ENCODE results near the gene TEX26.

Gene TEX26

DNA sequence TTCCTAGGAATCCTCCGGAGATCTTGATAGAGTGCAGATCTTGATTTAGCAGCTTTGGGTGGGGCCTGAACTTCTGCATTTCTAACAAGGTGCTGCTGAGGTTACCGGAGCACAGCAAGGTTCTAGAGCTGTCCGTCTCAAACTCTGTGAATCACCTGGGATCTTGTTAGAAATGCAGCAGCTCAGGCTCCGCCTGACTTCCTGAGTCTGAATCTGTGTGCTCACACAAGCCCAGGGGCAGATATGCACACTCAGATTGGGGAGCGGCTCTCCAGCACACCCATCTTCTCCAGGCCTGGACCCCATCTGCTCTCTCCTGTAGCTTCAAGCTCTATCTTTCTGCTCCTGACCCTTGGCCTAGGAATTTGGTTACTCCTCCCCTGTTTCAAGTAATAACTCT, 3.5 kb upstream of the TEX26 start:
- no peak for TF ChIP-seq SIN3A (IDR thresholded peaks at IDR 0.05; ENCODE audit: borderline replicate concordance, insufficient read depth, low read length)

GRCh38 chr13:30933354-30933670, 856 bp downstream of the TEX26 start:
- TF ChIP-seq FOXP2 (optimal IDR thresholded peaks at IDR 0.05; ENCODE audit: borderline replicate concordance, extremely low read depth, extremely low read length, insufficient read depth) (no peak), SIN3A (IDR thresholded peaks at IDR 0.05; ENCODE audit: borderline replicate concordance, insufficient read depth, low read length) (no peak), REST (IDR thresholded peaks at IDR 0.05; ENCODE audit: insufficient read depth in 1 of 2, low read depth in 2 of 2, low read length in 2 of 2) (no peak), TAF1 (IDR thresholded peaks at IDR 0.05; ENCODE audit: borderline replicate concordance, insufficient read depth, low read length) (no peak), POLR2AphosphoS5 (IDR thresholded peaks at IDR 0.05; ENCODE audit: low read depth, low read length) (no peak)

GRCh38 chr13:30934381-30934780, 1.9 kb downstream of the TEX26 start:
- TF ChIP-seq FOXP2 (optimal IDR thresholded peaks at IDR 0.05; ENCODE audit: borderline replicate concordance, extremely low read depth, extremely low read length, insufficient read depth): no peak
- TF ChIP-seq POLR2AphosphoS5 (IDR thresholded peaks at IDR 0.05; ENCODE audit: low read depth, low read length): no peak
- no peak for TF ChIP-seq SIN3A (IDR thresholded peaks at IDR 0.05; ENCODE audit: borderline replicate concordance, insufficient read depth, low read length)
- no peak for TF ChIP-seq TAF1 (IDR thresholded peaks at IDR 0.05; ENCODE audit: borderline replicate concordance, insufficient read depth, low read length)
- no peak for TF ChIP-seq REST (IDR thresholded peaks at IDR 0.05; ENCODE audit: insufficient read depth in 1 of 2, low read depth in 2 of 2, low read length in 2 of 2)

DNA sequence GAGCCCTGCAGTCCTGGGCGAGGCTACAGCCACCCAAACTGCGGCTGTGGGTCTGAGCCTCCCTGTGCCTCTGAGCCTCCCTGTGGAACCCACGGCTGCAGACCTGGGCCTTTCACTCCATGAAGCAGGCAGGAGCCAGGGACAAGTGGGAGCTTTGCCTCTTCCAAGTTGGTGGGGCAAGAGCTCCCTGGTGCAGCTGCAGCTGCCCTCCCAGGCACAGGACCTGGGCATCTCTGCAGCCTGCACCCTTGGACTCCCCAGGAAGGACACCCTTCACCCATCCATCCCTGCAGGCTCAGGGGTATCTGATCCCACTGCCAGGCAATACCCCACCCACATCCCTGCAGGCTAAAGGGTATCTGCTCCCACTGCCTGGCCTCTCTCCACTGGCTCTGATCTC, 2.3 kb downstream of the TEX26 start:
- no peak for TF ChIP-seq FOXP2 (optimal IDR thresholded peaks at IDR 0.05; ENCODE audit: borderline replicate concordance, extremely low read depth, extremely low read length, insufficient read depth)

- TF ChIP-seq TAF1 (IDR thresholded peaks at IDR 0.05; ENCODE audit: borderline replicate concordance, insufficient read depth, low read length): no peak
These were observed 4.5 kb downstream of the TEX26 start for GRCh38 chr13:30936971-30937370.

GRCh38 chr13:30943881-30944280, 11.4 kb downstream of the TEX26 start:
- no peak for TF ChIP-seq REST (IDR thresholded peaks at IDR 0.05; ENCODE audit: insufficient read depth in 1 of 2, low read depth in 2 of 2, low read length in 2 of 2)

GRCh38 chr13:30957258-30957943, 24.9 kb downstream of the TEX26 start:
- TF ChIP-seq TAF1 (IDR thresholded peaks at IDR 0.05; ENCODE audit: borderline replicate concordance, insufficient read depth, low read length) (no peak), POLR2AphosphoS5 (IDR thresholded peaks at IDR 0.05; ENCODE audit: low read depth, low read length) (no peak), REST (IDR thresholded peaks at IDR 0.05; ENCODE audit: insufficient read depth in 1 of 2, low read depth in 2 of 2, low read length in 2 of 2) (no peak), SIN3A (IDR thresholded peaks at IDR 0.05; ENCODE audit: borderline replicate concordance, insufficient read depth, low read length) (no peak), FOXP2 (optimal IDR thresholded peaks at IDR 0.05; ENCODE audit: borderline replicate concordance, extremely low read depth, extremely low read length, insufficient read depth) (no peak)

Data from PFSK-1 (cell line).